Measurements from ENCODE around the gene SLC9A2.

GRCh38 chr2:102667072-102667471, 47.7 kb downstream of the SLC9A2 start:
- TF ChIP-seq CTCF (conservative IDR thresholded peaks at IDR 0.05 in 1 of 2, IDR thresholded peaks at IDR 0.05 in 1 of 2; ENCODE audit: low read depth in 1 of 2, low read length in 2 of 2) (no peak), EZH2 (IDR thresholded peaks at IDR 0.05; ENCODE audit: low read length, missing control alignments) (no peak)
